K562 (cell line): Measurements from ENCODE around the gene C1QTNF5. TPM values are rescaled to one million over a fixed set of nuclear protein-coding genes. Genes with fewer than 3 reads are reported as not detected.

ENCODE experiments used
- ATF1 ChIP-seq, 2 experiments: fragments of 450-650 bp in 1 of 2; IDR thresholded peaks; 2 replicates each; pipeline ENCODE4 v1.6.1; 2016; ENCODE audit warnings: missing compliant biosample characterization in 1 of 2, missing genetic modification characterization in 1 of 2
- CREB1 ChIP-seq, 2 experiments: sonication (generic) in 1 of 2; formaldehyde crosslinking in 1 of 2; IDR thresholded peaks; 2 replicates each; pipeline versions ENCODE4 v1.6.1 to v1.8.0; 2012 to 2022; ENCODE audit warnings: inconsistent platforms in 1 of 2, mild to moderate bottlenecking in 1 of 2, missing genetic modification reagents in 1 of 2, moderate library complexity in 1 of 2
- HCFC1 ChIP-seq: IDR thresholded peaks from 2 replicates; pipeline ENCODE4 v1.6.1; 2012; ENCODE audit warnings: low read depth, low read length, improper control_type of control experiment
- MIER1 ChIP-seq: fragments of 450-650 bp; IDR thresholded peaks from 2 replicates; pipeline ENCODE4 v1.6.1; 2016; ENCODE audit warnings: antibody characterized with exemption, mild to moderate bottlenecking, low read depth
- MXD1 ChIP-seq: fragments of 250-450 bp; sonication (Bioruptor Pico); IDR thresholded peaks from 2 replicates; pipeline ENCODE4 v1.8.0; 2021; ENCODE audit warnings: borderline replicate concordance, mild to moderate bottlenecking, moderate library complexity; ENCODE audit not compliant: poor library complexity, severe bottlenecking
- NR4A1 ChIP-seq, 2 experiments: fragments of 250-450 bp in 1 of 2; fragments of 450-650 bp in 1 of 2; sonication (Bioruptor Pico) in 1 of 2; IDR thresholded peaks; 2 replicates each; pipeline versions ENCODE4 v1.4.0 to v1.6.1; 2016 to 2020; ENCODE audit warnings: mild to moderate bottlenecking in 2 of 2, missing compliant biosample characterization in 1 of 2, missing genetic modification characterization in 1 of 2, moderate library complexity in 1 of 2
- RB1 ChIP-seq: fragments of 450-650 bp; IDR thresholded peaks from 2 replicates; pipeline ENCODE4 v1.6.1; 2017; ENCODE audit warnings: low read depth, mild to moderate bottlenecking
- REST ChIP-seq, 2 experiments: fragments of 450-650 bp; formaldehyde crosslinking in 1 of 2; IDR thresholded peaks; 2 replicates each; pipeline versions ENCODE4 v1.4.0 to v1.6.1; 2014 to 2020; ENCODE audit warnings: mild to moderate bottlenecking in 2 of 2, borderline replicate concordance in 1 of 2, low read depth in 1 of 2
- RFX7 ChIP-seq: fragments of 250-450 bp; sonication (Bioruptor Pico); IDR thresholded peaks from 2 replicates; pipeline ENCODE4 v1.5.1; 2021; ENCODE audit warnings: mild to moderate bottlenecking
- SP1 ChIP-seq: sonication (generic); formaldehyde crosslinking; IDR thresholded peaks from 2 replicates; pipeline ENCODE4 v1.8.1; 2022; ENCODE audit warnings: mild to moderate bottlenecking, missing genetic modification reagents
- TFAP4 ChIP-seq: sonication (generic); formaldehyde crosslinking; IDR thresholded peaks from 2 replicates; pipeline ENCODE4 v1.8.0; 2022; ENCODE audit warnings: missing genetic modification reagents, mild to moderate bottlenecking, moderate library complexity, borderline replicate concordance
- ZNF311 ChIP-seq: fragments of 250-450 bp; sonication (Bioruptor Pico); IDR thresholded peaks from 2 replicates; pipeline ENCODE4 v1.4.0; 2020; ENCODE audit warnings: mild to moderate bottlenecking, moderate library complexity
- polyA plus RNA-seq, 8 experiments: library from polyadenylated mRNA; depleted of rRNA in 4 of 8; stranded (reverse) in 5 of 8; unstranded in 3 of 8; fragments of >200 nt; fragmentation: Nextera tagmentation in 2 of 8; fragmentation: Illumina TruSeq in 1 of 8; extraction: Ambion mirVana in 2 of 8; extraction: Trizol in 1 of 8; gene quantifications; 2 replicates each; pipeline versions ENCODE4 v1.2.1 to v1.2.3, GENCODE V29; 2011 to 2014; ENCODE audit warnings: inconsistent platforms in 1 of 8, missing spikeins in 1 of 8
- total RNA-seq, 7 experiments: library from RNA; depleted of rRNA in 6 of 7; stranded (reverse); fragments of >200 nt in 6 of 7; fragmentation: Illumina TruSeq in 2 of 7; extraction: Trizol in 2 of 7; gene quantifications; 2 replicates each; pipeline versions ENCODE4 v1.2.1 to v1.2.3, GENCODE V29; 2011 to 2021; ENCODE audit warnings: low replicate concordance in 1 of 7
- TF ChIP-seq, protein P1 (sequence below), 2 experiments: IDR thresholded peaks in 1 of 2; conservative IDR thresholded peaks in 1 of 2; 2 replicates each; pipeline ENCODE4 v1.6.1; 2016; ENCODE audit warnings: low read depth in 2 of 2, mild to moderate bottlenecking in 1 of 2, missing compliant biosample characterization in 1 of 2, missing genetic modification characterization in 1 of 2, moderate library complexity in 1 of 2

C1QTNF5 gene
- total and polyA plus RNA-seq, 9 of the 15 experiments (the other 6 are each of a cell fraction or from before 2014, with no cell fraction given): 0.07 to 0.76 (median 0.24) TPM; not detected in 1

DNA sequence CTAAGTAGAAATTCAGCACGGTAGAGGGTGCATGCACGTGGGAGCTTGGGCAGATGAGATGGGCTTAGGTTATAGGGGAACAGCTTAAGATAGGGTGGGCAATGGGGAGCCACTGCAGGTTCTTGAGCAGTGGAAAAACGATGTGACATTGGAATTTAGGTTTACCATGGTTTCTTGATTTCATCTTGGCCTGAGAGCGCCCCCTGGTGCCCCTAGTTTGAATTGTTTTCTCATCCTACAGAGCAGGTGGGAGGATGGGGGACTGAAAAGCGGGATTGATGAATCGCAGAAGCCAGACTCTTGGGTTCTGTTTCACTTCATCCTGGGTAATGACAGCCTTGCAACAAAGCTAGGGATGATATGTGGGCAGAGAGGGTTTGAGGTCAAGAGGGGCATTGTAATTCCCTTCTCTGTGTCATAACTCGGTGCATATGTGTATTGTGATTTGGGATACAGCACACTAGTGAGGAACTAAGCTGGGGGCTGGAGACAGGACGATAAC is 17.1 kb downstream of the C1QTNF5 start (continued):
- TF ChIP-seq TFAP4 (CRISPR knock-in tag) (peak; percentile 50), RB1 (peak; percentile 67), RFX7 (CRISPR knock-in tag) (no peak), CREB1 (IDR thresholded peaks at IDR 0.05) (no peak), CREB1 (CRISPR knock-in tag; IDR thresholded peaks at IDR 0.05) (0 out of 2 replicates have a peak, but pooled peaks have one; percentile 20), REST (IDR thresholded peaks at IDR 0.05; ENCODE audit: borderline replicate concordance) (peak; percentile 58; the same call in 1 of the 2 replicates), REST (CRISPR knock-in tag; IDR thresholded peaks at IDR 0.05; ENCODE audit: low read depth) (no peak), MIER1 (peak; percentile 61; the same call in 1 of the 2 replicates), SP1 (peak; percentile 49), HCFC1 (peak; percentile 23; the same call in 1 of the 2 replicates), MXD1 (CRISPR knock-in tag) (no peak), ZNF311 (no peak), NR4A1 (CRISPR knock-in tag; IDR thresholded peaks at IDR 0.05) (no peak), NR4A1 (tag; IDR thresholded peaks at IDR 0.05) (no peak), ATF1 (CRISPR knock-in tag; IDR thresholded peaks at IDR 0.05) (no peak), ATF1 (tag; IDR thresholded peaks at IDR 0.05) (0 out of 2 replicates have a peak, but pooled peaks have one; percentile 27)
- TF ChIP-seq, protein P1, sequence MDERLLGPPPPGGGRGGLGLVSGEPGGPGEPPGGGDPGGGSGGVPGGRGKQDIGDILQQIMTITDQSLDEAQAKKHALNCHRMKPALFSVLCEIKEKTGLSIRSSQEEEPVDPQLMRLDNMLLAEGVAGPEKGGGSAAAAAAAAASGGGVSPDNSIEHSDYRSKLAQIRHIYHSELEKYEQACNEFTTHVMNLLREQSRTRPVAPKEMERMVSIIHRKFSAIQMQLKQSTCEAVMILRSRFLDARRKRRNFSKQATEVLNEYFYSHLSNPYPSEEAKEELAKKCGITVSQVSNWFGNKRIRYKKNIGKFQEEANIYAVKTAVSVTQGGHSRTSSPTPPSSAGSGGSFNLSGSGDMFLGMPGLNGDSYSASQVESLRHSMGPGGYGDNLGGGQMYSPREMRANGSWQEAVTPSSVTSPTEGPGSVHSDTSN (CRISPR knock-in tag; IDR thresholded peaks at IDR 0.05; ENCODE audit: low read depth): no peak
- TF ChIP-seq, protein P1 (tag; conservative IDR thresholded peaks at IDR 0.05; ENCODE audit: low read depth): 0 out of 2 replicates have a peak, but pooled peaks have one; percentile 16
